Esophagus muscularis mucosa (tissue), 4 donors: Measurements from ENCODE around the gene ATG4C. TPM values are rescaled to one million over a fixed set of nuclear protein-coding genes. Genes with fewer than 3 reads are reported as not detected.

ENCODE experiments used
- DNase-seq: peaks from one replicate; pipeline ENCODE4 v3.0.0-alpha.2; 2017; ENCODE audit errors: extremely low spot score
- H3K27ac ChIP-seq, 4 donors: fragments of 200-600 bp; sonication (generic); replicated peaks in 1 of 4; 1 replicate in 3 of 4; 2 replicates in 1 of 4; pipeline ENCODE4 v1.5.1; 2016 to 2019; ENCODE audit warnings: mild to moderate bottlenecking in 1 of 4
- H3K27me3 ChIP-seq, 4 donors: fragments of 200-600 bp; sonication (generic); one replicate each; pipeline versions ENCODE4 v1.5.1 to v1.6.0; 2016 to 2019
- H3K36me3 ChIP-seq, 4 donors: fragments of 200-600 bp; sonication (generic); one replicate each; pipeline ENCODE4 v1.5.1; 2016 to 2019
- H3K4me1 ChIP-seq, 4 donors: fragments of 200-600 bp; sonication (generic); one replicate each; pipeline ENCODE4 v1.5.1; 2016 to 2019
- H3K4me3 ChIP-seq, 4 donors: fragments of 200-600 bp; sonication (generic); 1 replicate in 2 of 4; 2 replicates in 2 of 4; pipeline ENCODE4 v1.5.1; 2016 to 2019; ENCODE audit warnings: mild to moderate bottlenecking in 4 of 4, moderate library complexity in 1 of 4
- H3K9me3 ChIP-seq, 4 donors: fragments of 200-600 bp; sonication (generic); 1 replicate in 3 of 4; 2 replicates in 1 of 4; pipeline ENCODE4 v1.5.1; 2016 to 2019
- EP300 ChIP-seq: sonication (generic); formaldehyde crosslinking; IDR thresholded peaks from one replicate; pipeline ENCODE4 v1.6.1; 2017; ENCODE audit warnings: antibody characterized with exemption
- POLR2A ChIP-seq: fragments of 450-650 bp; IDR thresholded peaks from one replicate; pipeline ENCODE4 v1.6.1; 2017; ENCODE audit warnings: antibody characterized with exemption, moderate library complexity, mild to moderate bottlenecking, low read depth
- POLR2AphosphoS5 ChIP-seq, 2 donors: sonication (generic); formaldehyde crosslinking; IDR thresholded peaks; one replicate each; pipeline ENCODE4 v1.6.1; 2017; ENCODE audit warnings: antibody characterized with exemption in 2 of 2
- WGBS: methylation state at CpG from one replicate; pipeline ENCODE4 v1.1.5; 2018; 5-methylcytosine and 5-hydroxymethylcytosine counted together
- intact Hi-C: fragments of 100-400 bp; cut with DNase I; formaldehyde crosslinking; loops from one replicate; pipeline ENCODE4 v1.15.1; 2023
- total RNA-seq, 4 donors: library from RNA; depleted of rRNA; stranded (reverse); fragments of >200 nt; gene quantifications; one replicate each; pipeline versions ENCODE4 v1.1.0 to v1.2.1, GENCODE V29; 2016
- TF ChIP-seq, protein P1 (sequence below), 3 experiments: fragments of 200-600 bp in 2 of 3; fragments of 450-650 bp in 1 of 3; sonication (generic) in 2 of 3; IDR thresholded peaks; one replicate each; pipeline ENCODE4 v1.5.1; 2017 to 2019; ENCODE audit warnings: antibody characterized with exemption in 3 of 3, mild to moderate bottlenecking in 2 of 3, moderate library complexity in 1 of 3

The ATG4C gene
- total RNA-seq, 4 donors from 2014 or later, result 5.0 to 12.5 (median 8.3) TPM

DNA sequence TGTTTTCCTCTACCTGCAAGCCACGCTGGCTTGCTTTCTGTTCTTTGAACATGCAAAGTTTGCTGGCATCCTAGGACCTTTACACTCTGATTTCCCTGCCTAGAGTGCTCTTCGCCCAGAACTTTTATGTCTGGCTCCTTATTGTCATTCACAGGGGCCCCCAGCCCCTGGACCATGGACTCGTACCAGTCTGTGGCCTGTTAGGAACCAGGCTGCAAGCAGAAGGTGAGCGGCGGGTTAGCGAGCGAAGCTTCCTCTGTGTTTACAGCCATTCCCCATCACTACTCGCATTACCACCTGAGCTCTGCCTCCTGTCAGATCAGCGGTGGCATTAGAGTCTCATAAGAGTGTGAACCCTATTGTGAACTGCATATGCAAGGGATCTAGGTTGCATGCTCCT is 73.0 kb downstream of the ATG4C start:
- TF ChIP-seq EP300 (no peak), POLR2AphosphoS5 (IDR thresholded peaks at IDR 0.05) (no peak), POLR2A (no peak)
- TF ChIP-seq, protein P1, sequence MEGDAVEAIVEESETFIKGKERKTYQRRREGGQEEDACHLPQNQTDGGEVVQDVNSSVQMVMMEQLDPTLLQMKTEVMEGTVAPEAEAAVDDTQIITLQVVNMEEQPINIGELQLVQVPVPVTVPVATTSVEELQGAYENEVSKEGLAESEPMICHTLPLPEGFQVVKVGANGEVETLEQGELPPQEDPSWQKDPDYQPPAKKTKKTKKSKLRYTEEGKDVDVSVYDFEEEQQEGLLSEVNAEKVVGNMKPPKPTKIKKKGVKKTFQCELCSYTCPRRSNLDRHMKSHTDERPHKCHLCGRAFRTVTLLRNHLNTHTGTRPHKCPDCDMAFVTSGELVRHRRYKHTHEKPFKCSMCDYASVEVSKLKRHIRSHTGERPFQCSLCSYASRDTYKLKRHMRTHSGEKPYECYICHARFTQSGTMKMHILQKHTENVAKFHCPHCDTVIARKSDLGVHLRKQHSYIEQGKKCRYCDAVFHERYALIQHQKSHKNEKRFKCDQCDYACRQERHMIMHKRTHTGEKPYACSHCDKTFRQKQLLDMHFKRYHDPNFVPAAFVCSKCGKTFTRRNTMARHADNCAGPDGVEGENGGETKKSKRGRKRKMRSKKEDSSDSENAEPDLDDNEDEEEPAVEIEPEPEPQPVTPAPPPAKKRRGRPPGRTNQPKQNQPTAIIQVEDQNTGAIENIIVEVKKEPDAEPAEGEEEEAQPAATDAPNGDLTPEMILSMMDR (IDR thresholded peaks at IDR 0.05), result no peak
- H3K36me3 ChIP-seq, result peaks cover 0 to 28% (median 14%) of the 10 kb centered on the region in 4 donors
- no peaks in the 10 kb centered on the region for H3K27me3 ChIP-seq
- intact Hi-C loops, result no loop called here
- WGBS, result 91% methylated on average over 7 of the region's 9 CpGs
- DNase-seq, result no peak
- H3K4me3 ChIP-seq, result no peak overlapping the region
- no peaks in the 10 kb centered on the region for H3K9me3 ChIP-seq
- no peaks in the 10 kb centered on the region for H3K4me1 ChIP-seq
- no peak overlapping the region for H3K27ac ChIP-seq

DNA sequence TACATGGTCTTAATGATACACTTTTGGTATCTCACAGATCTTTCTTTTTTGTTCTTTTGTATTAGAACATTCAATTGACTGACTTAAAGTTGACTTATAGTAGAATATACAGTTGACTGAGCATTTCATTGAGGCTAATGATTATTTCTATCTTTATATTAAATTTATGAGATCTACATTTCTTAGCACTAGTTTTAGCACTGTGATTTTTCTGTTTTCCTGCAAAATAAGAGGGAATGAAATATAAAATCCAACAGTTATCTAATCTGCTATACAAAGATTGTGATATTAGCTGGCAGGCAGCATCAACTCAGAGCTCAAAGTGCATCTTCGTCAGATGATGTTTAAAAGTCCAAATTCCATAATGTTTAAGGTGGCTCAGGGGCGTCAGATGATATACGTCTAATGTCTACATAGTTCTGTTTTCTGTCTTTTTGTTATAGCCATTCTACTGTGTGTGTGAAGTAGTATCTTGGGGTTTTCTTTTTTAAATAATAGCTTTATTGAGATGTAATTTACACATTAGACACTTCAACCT is 85.4 kb downstream of the ATG4C start:
- Histone ChIP-seq H3K4me1 (no peaks in the 10 kb centered on the region), H3K27me3 (no peaks in the 10 kb centered on the region), H3K4me3 (no peak overlapping the region), H3K27ac (no peak overlapping the region), H3K9me3 (no peaks in the 10 kb centered on the region), H3K36me3 (no peaks in the 10 kb centered on the region)
- no peak for DNase-seq
- 70% methylated on average over 3 of the region's 3 CpGs for WGBS
- TF ChIP-seq POLR2AphosphoS5 (IDR thresholded peaks at IDR 0.05) (no peak), EP300 (no peak), POLR2A (no peak)
- TF ChIP-seq, protein P1 (IDR thresholded peaks at IDR 0.05), result no peak
- intact Hi-C loops, result no loop called here

DNA sequence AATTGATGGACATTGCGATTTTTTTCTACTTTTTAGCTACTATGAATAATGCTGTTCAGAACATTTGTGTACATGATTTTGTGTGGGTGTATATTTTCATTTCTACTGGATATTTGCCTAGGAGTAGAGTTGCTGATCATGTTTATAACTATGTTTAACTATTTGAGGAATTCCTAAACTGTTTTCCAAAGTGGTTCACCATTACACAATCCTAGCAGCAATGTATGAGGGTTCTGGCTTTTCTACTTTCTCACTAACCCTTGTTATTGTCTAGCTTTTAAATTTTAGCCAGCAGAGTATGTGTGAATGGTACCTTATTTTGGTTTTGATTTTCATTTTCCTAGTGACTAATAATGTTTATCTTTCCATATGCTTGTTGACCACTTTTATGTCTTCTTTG is 86.2 kb downstream of the ATG4C start:
- intact Hi-C loops, result no loop called here
- 88% methylated on average over 1 of the region's 1 CpG for WGBS
- DNase-seq, result no peak
- TF ChIP-seq POLR2A (no peak), POLR2AphosphoS5 (IDR thresholded peaks at IDR 0.05) (no peak), EP300 (no peak)
- TF ChIP-seq, protein P1 (IDR thresholded peaks at IDR 0.05), result no peak
- Histone ChIP-seq H3K27ac (no peak overlapping the region), H3K36me3 (no peaks in the 10 kb centered on the region), H3K27me3 (no peaks in the 10 kb centered on the region), H3K9me3 (no peaks in the 10 kb centered on the region), H3K4me3 (no peak overlapping the region), H3K4me1 (no peaks in the 10 kb centered on the region)

DNA sequence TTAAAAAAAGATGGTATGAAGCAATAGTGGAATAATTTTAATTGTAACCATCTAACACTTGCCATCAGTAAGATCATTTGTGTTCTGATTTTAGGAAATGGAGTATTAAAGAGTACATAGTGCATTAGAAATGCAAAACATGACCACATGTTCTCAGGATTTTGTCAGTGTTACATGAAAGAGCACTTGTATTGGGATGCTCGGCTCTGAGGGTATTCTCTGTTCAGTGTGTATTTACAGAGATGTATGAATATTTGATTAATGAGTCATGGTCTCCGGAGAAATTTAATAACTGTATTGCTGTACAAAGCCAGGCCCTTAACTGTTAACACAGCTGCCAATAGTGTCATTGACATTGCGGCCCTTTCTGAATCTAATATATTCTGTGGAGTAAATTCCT is 91.7 kb downstream of the ATG4C start:
- no peak for DNase-seq
- no peak overlapping the region for H3K4me3 ChIP-seq
- TF ChIP-seq POLR2A (no peak), EP300 (no peak), POLR2AphosphoS5 (IDR thresholded peaks at IDR 0.05) (no peak)
- TF ChIP-seq, protein P1 (IDR thresholded peaks at IDR 0.05), result no peak
- WGBS, result 63% methylated on average over 3 of the region's 3 CpGs
- intact Hi-C loops, result no loop called here
- H3K36me3 ChIP-seq, result no peaks in the 10 kb centered on the region
- no peaks in the 10 kb centered on the region for H3K27me3 ChIP-seq
- H3K9me3 ChIP-seq, result peaks cover 0 to 6% (median 0%) of the 10 kb centered on the region in 4 donors
- no peak overlapping the region for H3K27ac ChIP-seq
- H3K4me1 ChIP-seq, result no peaks in the 10 kb centered on the region

DNA sequence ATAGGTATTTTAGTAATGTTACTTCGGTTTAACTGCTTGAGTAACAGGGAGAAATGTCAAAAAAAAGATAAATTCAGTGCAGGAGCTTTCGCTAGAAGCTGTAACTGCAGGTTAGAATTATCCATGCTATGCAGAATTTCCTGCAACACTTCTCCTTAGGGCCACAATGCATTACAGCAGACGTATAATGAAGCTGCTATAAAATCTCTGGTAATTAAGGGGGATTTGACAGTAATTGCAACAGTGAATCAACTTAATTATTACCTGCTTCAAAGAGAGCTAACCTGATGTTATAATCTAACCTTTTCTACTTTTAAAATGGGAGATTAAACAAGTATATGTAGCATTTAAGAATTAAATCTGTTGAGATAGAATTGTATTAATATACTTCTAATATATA is 92.6 kb downstream of the ATG4C start:
- Histone ChIP-seq H3K4me3 (no peak overlapping the region), H3K36me3 (no peaks in the 10 kb centered on the region), H3K27ac (no peak overlapping the region), H3K9me3 (peaks cover 0 to 8% (median 0%) of the 10 kb centered on the region in 4 donors), H3K27me3 (no peaks in the 10 kb centered on the region), H3K4me1 (no peaks in the 10 kb centered on the region)
- intact Hi-C loops, result no loop called here
- WGBS, result 90% methylated on average over 3 of the region's 3 CpGs
- no peak for DNase-seq
- TF ChIP-seq, protein P1 (IDR thresholded peaks at IDR 0.05), result no peak
- no peak for TF ChIP-seq POLR2A
- no peak for TF ChIP-seq EP300
- no peak for TF ChIP-seq POLR2AphosphoS5 (IDR thresholded peaks at IDR 0.05)
